B cell (primary cell): ENCODE results near the gene STAG1.

ENCODE experiments used
- CTCF ChIP-seq: fragments of 200-600 bp; IDR thresholded peaks from one replicate; pipeline ENCODE4 v1.8.0; 2022; ENCODE audit warnings: antibody characterized with exemption, mild to moderate bottlenecking
- EZH2 ChIP-seq: IDR thresholded peaks from 2 replicates; pipeline ENCODE4 v1.6.1; 2012; ENCODE audit warnings: borderline replicate concordance, low read depth, mild to moderate bottlenecking, moderate library complexity, low read length; ENCODE audit not compliant: insufficient read depth, poor library complexity, severe bottlenecking

DNA sequence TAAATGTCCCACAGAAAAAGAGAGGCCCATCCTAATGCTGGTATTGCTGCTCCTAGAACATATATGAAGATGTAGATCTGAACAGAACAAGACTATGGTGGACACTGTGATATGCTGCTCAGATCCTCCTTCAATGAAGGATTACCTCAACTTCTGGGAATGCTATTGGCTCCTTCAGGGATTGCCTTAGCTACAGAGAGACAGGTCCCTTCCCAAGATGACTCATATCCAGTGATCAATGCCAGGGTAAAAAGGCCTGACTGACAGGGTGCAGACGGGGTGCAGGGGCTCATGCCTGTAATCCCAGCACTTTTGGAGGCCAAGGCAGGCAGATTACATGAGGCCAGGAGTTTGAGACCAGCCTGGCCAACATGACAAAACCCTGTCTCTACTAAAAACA is 20.5 kb upstream of the STAG1 start:
- TF ChIP-seq CTCF, result no peak
- TF ChIP-seq EZH2, result no peak
